GM12801 (cell line): ENCODE data around the gene AIFM2.

Experiments
- CTCF ChIP-seq: IDR thresholded peaks from one replicate; pipeline ENCODE4 v1.5.1; 2011; ENCODE audit warnings: control low read depth; ENCODE audit not compliant: insufficient read length; ENCODE audit errors: extremely low read depth

Gene AIFM2

GRCh38 chr10:70158113-70158512 lies 25.5 kb upstream of the AIFM2 start:
- TF ChIP-seq CTCF, result no peak

GRCh38 chr10:70155255-70155838 lies 22.7 kb upstream of the AIFM2 start:
- TF ChIP-seq CTCF, result no peak

DNA sequence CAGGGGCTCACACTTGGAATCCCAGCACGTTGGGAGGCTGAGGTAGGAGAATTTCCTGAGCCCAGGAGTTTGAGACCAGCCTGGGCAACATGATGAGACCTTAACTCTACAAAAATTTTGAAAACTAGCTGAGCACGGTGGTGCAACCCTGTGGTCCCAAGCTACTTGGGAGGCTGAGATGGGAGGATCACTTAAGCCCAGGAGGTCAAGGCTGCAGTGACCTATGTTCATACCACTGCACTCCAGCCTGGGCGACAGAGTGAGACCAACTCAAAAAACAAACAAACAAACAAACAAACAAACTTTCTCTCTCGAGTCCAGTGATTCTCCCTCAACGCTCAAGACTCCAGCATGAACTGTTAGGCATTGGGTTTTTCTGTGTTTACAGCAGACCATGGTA lies 15.9 kb upstream of the AIFM2 start:
- TF ChIP-seq CTCF, result no peak

GRCh38 chr10:70147259-70147625 lies 14.6 kb upstream of the AIFM2 start:
- TF ChIP-seq CTCF, result no peak

GRCh38 chr10:70146489-70147258 lies 14.0 kb upstream of the AIFM2 start, which contains the start of gene TYSND1:
Gene TYSND1 (minus strand): TSS chr10:70146700. CDS start chr10:70146586, 114 bp downstream.
- TF ChIP-seq CTCF, result no peak

- TF ChIP-seq CTCF, result no peak
These were observed 13.3 kb upstream of the AIFM2 start for GRCh38 chr10:70145666-70146488.

DNA sequence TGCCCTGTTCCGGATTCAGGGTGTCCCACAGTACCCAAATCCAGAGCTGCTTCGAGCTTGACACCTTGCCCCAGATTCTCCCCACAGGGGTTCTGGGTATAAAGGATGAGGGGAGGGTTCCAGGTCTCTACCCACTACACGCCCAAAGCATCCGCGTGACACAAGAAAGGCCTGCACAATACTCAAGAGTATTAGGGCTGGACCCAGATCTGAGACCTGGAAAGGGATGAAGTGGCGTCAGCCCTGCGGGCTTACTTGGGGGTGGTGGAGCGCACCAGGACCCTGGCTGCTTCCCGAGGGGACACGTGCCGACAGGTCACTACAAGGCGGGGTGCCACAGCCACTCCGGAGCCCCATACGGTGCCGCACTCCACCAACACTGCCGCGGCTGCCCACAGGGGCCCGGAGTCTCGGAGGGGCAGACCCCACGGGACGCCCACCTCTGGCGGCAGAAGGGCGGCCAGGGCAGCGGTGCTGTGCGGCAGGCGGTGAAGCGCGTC lies 12.6 kb upstream of the AIFM2 start:
- TF ChIP-seq CTCF, result no peak
